ENCODE results near the gene WDR77. TPM values are rescaled to one million over a fixed set of nuclear protein-coding genes. Genes with fewer than 3 reads are reported as not detected.

WDR77 gene
- total RNA-seq, 3 donors from 2014 or later: 22.7 to 33.8 (median 30.2) TPM

DNA sequence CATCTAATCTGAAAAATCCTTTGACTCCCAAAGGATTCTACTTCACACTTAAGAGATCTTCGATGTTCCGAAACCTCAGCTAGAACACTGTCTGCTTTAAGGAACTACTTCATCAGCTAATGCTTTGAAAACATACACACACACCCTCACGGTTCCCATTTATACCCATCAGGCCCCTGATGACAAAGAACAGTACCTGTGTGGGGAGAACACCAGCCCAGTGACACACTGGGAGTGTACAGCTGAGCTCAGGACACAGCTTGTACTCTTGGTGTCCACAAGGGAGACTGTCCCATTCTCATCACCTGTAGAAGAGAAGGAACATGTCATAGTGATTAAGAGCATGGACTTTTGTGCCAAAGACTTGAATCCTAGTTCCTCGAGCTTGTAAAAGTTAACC, 6.6 kb downstream of the WDR77 start:
- no peak overlapping the region for H3K27ac ChIP-seq
- no peaks in the 10 kb centered on the region for H3K27me3 ChIP-seq
- H3K36me3 ChIP-seq: no peaks in the 10 kb centered on the region
- intact Hi-C loops (cut with DNase I; ENCODE audit: low total_unique reads): no loop called here
- no peaks in the 10 kb centered on the region for H3K4me1 ChIP-seq
- TF ChIP-seq CTCF (IDR thresholded peaks at IDR 0.05) (no peak), POLR2A (IDR thresholded peaks at IDR 0.05) (no peak), POLR2AphosphoS5 (IDR thresholded peaks at IDR 0.05) (no peak)
- no peaks in the 10 kb centered on the region for H3K9me3 ChIP-seq
- no peak for DNase-seq (ENCODE audit: low spot score in 2 of 2)
- no peak overlapping the region for H3K4me3 ChIP-seq

DNA sequence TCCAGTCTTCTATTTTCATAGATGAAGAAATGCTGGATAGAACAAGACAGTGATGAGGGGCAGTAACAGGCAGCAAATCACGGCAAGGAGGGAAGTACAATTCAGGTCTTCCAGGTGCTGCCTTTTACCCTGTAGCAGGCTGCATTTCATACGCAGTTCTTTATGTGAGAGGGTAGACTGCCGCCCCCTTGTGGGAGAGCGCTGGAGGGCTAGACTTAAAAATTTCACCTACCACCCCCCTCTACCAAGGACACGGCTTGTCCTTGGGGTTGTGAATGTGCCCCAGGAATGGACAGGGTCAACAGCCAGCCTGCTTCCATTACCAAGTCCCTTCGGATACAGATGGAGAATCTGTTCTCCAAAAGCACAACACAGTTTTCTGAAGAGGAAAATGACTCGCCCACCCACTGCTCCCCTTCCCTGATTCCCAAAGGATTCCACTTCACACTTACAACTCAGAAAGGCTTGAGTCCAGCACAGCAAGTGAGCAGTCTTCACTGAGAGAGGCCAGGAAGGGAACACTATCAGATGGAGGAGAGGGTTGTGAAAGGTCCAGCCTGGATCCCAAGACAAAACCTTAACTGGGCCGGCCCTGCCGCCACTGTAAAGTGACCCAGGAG, 7.4 kb downstream of the WDR77 start:
- H3K9me3 ChIP-seq: no peaks in the 10 kb centered on the region
- no peak overlapping the region for H3K27ac ChIP-seq
- no peak for DNase-seq (ENCODE audit: low spot score in 2 of 2)
- intact Hi-C loops (cut with DNase I; ENCODE audit: low total_unique reads): no loop called here
- H3K4me3 ChIP-seq: no peak overlapping the region
- no peaks in the 10 kb centered on the region for H3K27me3 ChIP-seq
- H3K36me3 ChIP-seq: no peaks in the 10 kb centered on the region
- no peaks in the 10 kb centered on the region for H3K4me1 ChIP-seq
- TF ChIP-seq POLR2A (IDR thresholded peaks at IDR 0.05) (no peak), POLR2AphosphoS5 (IDR thresholded peaks at IDR 0.05) (no peak), CTCF (IDR thresholded peaks at IDR 0.05) (no peak)

- DNase-seq (ENCODE audit: low spot score in 2 of 2): no peak
- no peaks in the 10 kb centered on the region for H3K27me3 ChIP-seq
- no peak for TF ChIP-seq POLR2AphosphoS5 (IDR thresholded peaks at IDR 0.05)
- TF ChIP-seq CTCF (IDR thresholded peaks at IDR 0.05): no peak
- TF ChIP-seq POLR2A (IDR thresholded peaks at IDR 0.05): no peak
- intact Hi-C loops (cut with DNase I; ENCODE audit: low total_unique reads): no loop called here
- H3K4me3 ChIP-seq: no peak overlapping the region
- no peak overlapping the region for H3K27ac ChIP-seq
- H3K9me3 ChIP-seq: no peaks in the 10 kb centered on the region
- no peaks in the 10 kb centered on the region for H3K36me3 ChIP-seq
- no peaks in the 10 kb centered on the region for H3K4me1 ChIP-seq
Measured at GRCh38 chr1:111439461-111440351, 9.3 kb downstream of the WDR77 start.

GRCh38 chr1:111436726-111437125, 12.3 kb downstream of the WDR77 start:
- intact Hi-C loops (cut with DNase I; ENCODE audit: low total_unique reads): no loop called here
- Histone ChIP-seq H3K27ac (no peak overlapping the region), H3K4me3 (no peak overlapping the region), H3K36me3 (no peaks in the 10 kb centered on the region), H3K4me1 (no peaks in the 10 kb centered on the region), H3K27me3 (no peaks in the 10 kb centered on the region), H3K9me3 (no peaks in the 10 kb centered on the region)
- TF ChIP-seq POLR2A (IDR thresholded peaks at IDR 0.05) (no peak), CTCF (IDR thresholded peaks at IDR 0.05) (no peak), POLR2AphosphoS5 (IDR thresholded peaks at IDR 0.05) (no peak)
- no peak for DNase-seq (ENCODE audit: low spot score in 2 of 2)

- Histone ChIP-seq H3K36me3 (no peaks in the 10 kb centered on the region), H3K27ac (no peak overlapping the region), H3K4me1 (no peaks in the 10 kb centered on the region), H3K9me3 (no peaks in the 10 kb centered on the region), H3K4me3 (no peak overlapping the region), H3K27me3 (no peaks in the 10 kb centered on the region)
- DNase-seq (ENCODE audit: low spot score in 2 of 2): no peak
- intact Hi-C loops (cut with DNase I; ENCODE audit: low total_unique reads): loop anchor here (10.0 kb wide), 1 partner anchor 1899 kb away; no protein-coding TSS in a partner anchor
- no peak for TF ChIP-seq POLR2AphosphoS5 (IDR thresholded peaks at IDR 0.05)
- TF ChIP-seq POLR2A (IDR thresholded peaks at IDR 0.05): no peak
- no peak for TF ChIP-seq CTCF (IDR thresholded peaks at IDR 0.05)
Measured at GRCh38 chr1:111424281-111424680, 24.8 kb downstream of the WDR77 start.
